Muscle of leg (tissue), 11 donors: ENCODE results near the gene PARD6G. TPM values are rescaled to one million over a fixed set of nuclear protein-coding genes. Genes with fewer than 3 reads are reported as not detected.

ENCODE experiments used
- DNase-seq: peaks from one replicate; pipeline ENCODE4 v3.0.0; 2013
- H3K27ac ChIP-seq: one replicate; pipeline ENCODE4 v1.5.1; 2013; ENCODE audit warnings: mild to moderate bottlenecking, low read length, control low read depth
- H3K27me3 ChIP-seq: one replicate; pipeline ENCODE4 v1.6.1; 2013; ENCODE audit warnings: low read length; ENCODE audit not compliant: control insufficient read depth, insufficient read depth
- H3K36me3 ChIP-seq: one replicate; pipeline ENCODE4 v1.6.1; 2013; ENCODE audit warnings: low read length; ENCODE audit not compliant: control insufficient read depth, insufficient read depth
- H3K4me1 ChIP-seq: one replicate; pipeline ENCODE4 v1.6.1; 2013; ENCODE audit warnings: low read length; ENCODE audit not compliant: control insufficient read depth, insufficient read depth
- H3K4me3 ChIP-seq: one replicate; pipeline ENCODE4 v1.5.1; 2013; ENCODE audit warnings: low read length, control low read depth
- H3K9me3 ChIP-seq: replicated peaks from 2 replicates; pipeline ENCODE4 v1.6.1; 2013; ENCODE audit warnings: low read depth, low read length; ENCODE audit not compliant: control insufficient read depth
- WGBS: methylation state at CpG from one replicate; pipeline ENCODE4 v1.1.5; 2013; ENCODE audit warnings: missing lambda C conversion rate; ENCODE audit not compliant: insufficient coverage; 5-methylcytosine and 5-hydroxymethylcytosine counted together
- polyA plus RNA-seq, 8 donors: library from polyadenylated mRNA; unstranded; fragments of 120-200 nt; gene quantifications; one replicate each; pipeline versions ENCODE4 v1.2.1 to v1.2.3, GENCODE V29; 2013; ENCODE audit warnings: inconsistent platforms in 1 of 8, low replicate concordance in 1 of 8; ENCODE audit not compliant: insufficient read length in 8 of 8, insufficient read depth in 1 of 8
- total RNA-seq: library from RNA; stranded (reverse); fragments of 120-200 nt; gene quantifications from one replicate; pipeline ENCODE4 v1.2.4, GENCODE V29; 2013

The PARD6G gene
- total and polyA plus RNA-seq, 9 donors = 2.9 to 9.6 (median 6.9) TPM

GRCh38 chr18:80213182-80213581, 34.1 kb downstream of the PARD6G start:
- Histone ChIP-seq H3K9me3 (no peaks in the 10 kb centered on the region), H3K4me3 (no peak overlapping the region), H3K4me1 (no peaks in the 10 kb centered on the region), H3K27ac (no peak overlapping the region), H3K36me3 (no peaks in the 10 kb centered on the region), H3K27me3 (no peaks in the 10 kb centered on the region)
- WGBS = 60% methylated on average over 1 of the region's 2 CpGs
- no peak for DNase-seq

GRCh38 chr18:80210312-80211083, 36.8 kb downstream of the PARD6G start:
- Histone ChIP-seq H3K9me3 (no peaks in the 10 kb centered on the region), H3K36me3 (no peaks in the 10 kb centered on the region), H3K27ac (no peak overlapping the region), H3K4me1 (no peaks in the 10 kb centered on the region), H3K27me3 (no peaks in the 10 kb centered on the region), H3K4me3 (no peak overlapping the region)
- WGBS = 46% methylated on average over 3 of the region's 6 CpGs
- no peak for DNase-seq

- Histone ChIP-seq H3K27me3 (no peaks in the 10 kb centered on the region), H3K4me1 (no peaks in the 10 kb centered on the region), H3K9me3 (no peaks in the 10 kb centered on the region), H3K4me3 (no peak overlapping the region), H3K36me3 (no peaks in the 10 kb centered on the region), H3K27ac (no peak overlapping the region)
- DNase-seq = no peak
- WGBS = 90% methylated on average over 2 of the region's 4 CpGs
These were observed 38.7 kb downstream of the PARD6G start for GRCh38 chr18:80208620-80209019.

- Histone ChIP-seq H3K27me3 (no peaks in the 10 kb centered on the region), H3K36me3 (no peaks in the 10 kb centered on the region), H3K4me3 (no peak overlapping the region), H3K4me1 (peaks cover 15% of the 10 kb centered on the region), H3K9me3 (no peaks in the 10 kb centered on the region), H3K27ac (no peak overlapping the region)
- WGBS = 100% methylated on average over 1 of the region's 4 CpGs
- no peak for DNase-seq
These were observed 42.0 kb downstream of the PARD6G start for GRCh38 chr18:80205294-80205693.

- H3K9me3 ChIP-seq = no peaks in the 10 kb centered on the region
- H3K4me3 ChIP-seq = no peak overlapping the region
- DNase-seq = no peak
- WGBS = 100% methylated on average over 1 of the region's 2 CpGs
- no peaks in the 10 kb centered on the region for H3K27me3 ChIP-seq
- H3K4me1 ChIP-seq = peaks cover 19% of the 10 kb centered on the region
- no peak overlapping the region for H3K27ac ChIP-seq
- no peaks in the 10 kb centered on the region for H3K36me3 ChIP-seq
These were observed 43.2 kb downstream of the PARD6G start for GRCh38 chr18:80204142-80204541.

- DNase-seq = no peak
- Histone ChIP-seq H3K4me3 (no peak overlapping the region), H3K36me3 (no peaks in the 10 kb centered on the region), H3K4me1 (peaks cover 19% of the 10 kb centered on the region), H3K27ac (no peak overlapping the region), H3K27me3 (no peaks in the 10 kb centered on the region), H3K9me3 (no peaks in the 10 kb centered on the region)
- 90% methylated on average over 2 of the region's 6 CpGs for WGBS
These were observed 44.1 kb downstream of the PARD6G start for GRCh38 chr18:80203249-80203648.

GRCh38 chr18:80202264-80202998, 44.9 kb downstream of the PARD6G start:
- no CpG with 5 or more reads among the region's 12 CpGs for WGBS
- H3K4me1 ChIP-seq = peaks cover 23% of the 10 kb centered on the region
- no peaks in the 10 kb centered on the region for H3K27me3 ChIP-seq
- no peak overlapping the region for H3K27ac ChIP-seq
- no peaks in the 10 kb centered on the region for H3K36me3 ChIP-seq
- no peaks in the 10 kb centered on the region for H3K9me3 ChIP-seq
- H3K4me3 ChIP-seq = no peak overlapping the region
- no peak for DNase-seq

GRCh38 chr18:80201739-80202138, 45.6 kb downstream of the PARD6G start:
- Histone ChIP-seq H3K9me3 (no peaks in the 10 kb centered on the region), H3K27me3 (no peaks in the 10 kb centered on the region), H3K4me3 (no peak overlapping the region), H3K27ac (no peak overlapping the region), H3K4me1 (peaks cover 25% of the 10 kb centered on the region), H3K36me3 (no peaks in the 10 kb centered on the region)
- 17% methylated on average over 1 of the region's 9 CpGs for WGBS
- no peak for DNase-seq

- 35% methylated on average over 12 of the region's 17 CpGs for WGBS
- no peaks in the 10 kb centered on the region for H3K36me3 ChIP-seq
- peak; percentile 58 for DNase-seq
These were observed 46.2 kb downstream of the PARD6G start for GRCh38 chr18:80200932-80201672.

More at GRCh38 chr18:80200932-80201672, 46.2 kb downstream of the PARD6G start:
- Histone ChIP-seq H3K27me3 (no peaks in the 10 kb centered on the region), H3K27ac (no peak overlapping the region), H3K9me3 (no peaks in the 10 kb centered on the region), H3K4me1 (peaks cover 25% of the 10 kb centered on the region), H3K4me3 (no peak overlapping the region)
